ENCODE results near the gene FADS3.

GRCh38 chr11:61882879-61883278, 8.5 kb downstream of the FADS3 start:
- TF ChIP-seq POLR2A (IDR thresholded peaks at IDR 0.05; ENCODE audit: borderline replicate concordance, extremely low read depth, insufficient read depth, insufficient read length) (no peak), TCF7L2 (IDR thresholded peaks at IDR 0.05; ENCODE audit: borderline replicate concordance, extremely low read depth, insufficient read depth, insufficient read length) (no peak), CTCF (IDR thresholded peaks at IDR 0.05 in 2 of 3, conservative IDR thresholded peaks at IDR 0.05 in 1 of 3; ENCODE audit: borderline replicate concordance in 1 of 3, insufficient read depth in 1 of 3, low read depth in 2 of 3, low read length in 2 of 3) (no peak), POLR2AphosphoS5 (IDR thresholded peaks at IDR 0.05; ENCODE audit: low read depth, low read length) (no peak), EZH2 (IDR thresholded peaks at IDR 0.05) (no peak), FOSL1 (IDR thresholded peaks at IDR 0.05; ENCODE audit: low read depth) (no peak), JUND (IDR thresholded peaks at IDR 0.05) (no peak), SIN3A (IDR thresholded peaks at IDR 0.05; ENCODE audit: low read depth) (no peak), SP1 (IDR thresholded peaks at IDR 0.05; ENCODE audit: low read depth) (no peak), EZH2phosphoT487 (IDR thresholded peaks at IDR 0.05; ENCODE audit: borderline replicate concordance) (no peak), ZNF274 (IDR thresholded peaks at IDR 0.05; ENCODE audit: low read depth, low read length) (no peak), REST (IDR thresholded peaks at IDR 0.05; ENCODE audit: low read depth) (no peak), MAX (IDR thresholded peaks at IDR 0.05) (no peak)

Measured in HCT116 (cell line).